Measurements from ENCODE around the gene SLC26A2.

Gene SLC26A2

GRCh38 chr5:149966946-149967345, 6.4 kb downstream of the SLC26A2 start:
- peaks cover 0 to 2% of the 10 kb centered on the region in 2 experiments; a peak in 1 of 3 replicates for H3K36me3 ChIP-seq (ENCODE audit: control insufficient read depth in 2 of 2, insufficient read depth in 1 of 2, low read length in 2 of 2)
- no peak overlapping the region for H3K4me3 ChIP-seq (ENCODE audit: low read depth, low read length)
- no peaks in the 10 kb centered on the region for H3K4me1 ChIP-seq (ENCODE audit: control insufficient read depth, insufficient read depth, low read length)
- TF ChIP-seq ZNF664 (tag by site-specific recombination; IDR thresholded peaks at IDR 0.05) (no peak), PRDM10 (tag by site-specific recombination; IDR thresholded peaks at IDR 0.05) (no peak), HIC1 (tag by site-specific recombination; IDR thresholded peaks at IDR 0.05) (no peak), SCRT1 (tag by site-specific recombination; IDR thresholded peaks at IDR 0.05; ENCODE audit: borderline replicate concordance) (no peak), PRDM2 (tag by site-specific recombination; IDR thresholded peaks at IDR 0.05; ENCODE audit: borderline replicate concordance) (no peak), ZNF488 (tag by site-specific recombination; IDR thresholded peaks at IDR 0.05) (no peak), ZNF830 (tag by site-specific recombination; IDR thresholded peaks at IDR 0.05; ENCODE audit: low read depth) (no peak), ZNF19 (tag by site-specific recombination; IDR thresholded peaks at IDR 0.05; ENCODE audit: low read depth) (no peak)
- H3K9me3 ChIP-seq (ENCODE audit: control insufficient read depth, insufficient read depth, low read depth, low read length) = no peaks in the 10 kb centered on the region
- ChIA-PET CTCF (interaction anchor here (0.6 to 5.5 kb wide), 6 partner anchors 24 to 133 kb away, joined by 3 to 31 read pairs (median 11); no protein-coding TSS in a partner anchor), POLR2A (interaction anchor here (0.5 kb wide), 1 partner anchor 51 kb away, joined by 3 read pairs; no protein-coding TSS in a partner anchor)
- H3K27ac ChIP-seq (ENCODE audit: extremely low read depth, low read depth, low read length) = no peak overlapping the region

GRCh38 chr5:149969181-149969930, 8.8 kb downstream of the SLC26A2 start:
- Histone ChIP-seq H3K27ac (ENCODE audit: extremely low read depth, low read depth, low read length) (no peak overlapping the region), H3K9me3 (ENCODE audit: control insufficient read depth, insufficient read depth, low read depth, low read length) (no peaks in the 10 kb centered on the region), H3K36me3 (ENCODE audit: control insufficient read depth in 2 of 2, insufficient read depth in 1 of 2, low read length in 2 of 2) (no peaks in the 10 kb centered on the region), H3K4me1 (ENCODE audit: control insufficient read depth, insufficient read depth, low read length) (no peaks in the 10 kb centered on the region), H3K4me3 (ENCODE audit: low read depth, low read length) (no peak overlapping the region)
- POLR2A ChIA-PET = interaction anchor here (1.0 kb wide), 1 partner anchor 9 kb away, joined by 4 read pairs; the partner anchor contains the start of gene SLC26A2
- CTCF ChIA-PET = interaction anchor here (0.6 to 5.5 kb wide), 9 partner anchors 8 to 351 kb away, joined by 3 to 31 read pairs (median 4); no protein-coding TSS in a partner anchor
- TF ChIP-seq ZNF777 (tag by site-specific recombination; IDR thresholded peaks at IDR 0.05; ENCODE audit: borderline replicate concordance) = no peak
- TF ChIP-seq ZNF266 (tag by site-specific recombination; IDR thresholded peaks at IDR 0.05; ENCODE audit: low read depth) = no peak
- no peak for TF ChIP-seq ZNF274 (IDR thresholded peaks at IDR 0.05; ENCODE audit: low read length)
- TF ChIP-seq ZNF274 (tag by site-specific recombination; IDR thresholded peaks at IDR 0.05; ENCODE audit: borderline replicate concordance) = no peak
- TF ChIP-seq ZBTB21 (tag by site-specific recombination; IDR thresholded peaks at IDR 0.05) = no peak
- no peak for TF ChIP-seq ZNF624 (tag by site-specific recombination; IDR thresholded peaks at IDR 0.05)
- TF ChIP-seq TSHZ1 (tag by site-specific recombination; IDR thresholded peaks at IDR 0.05; ENCODE audit: borderline replicate concordance) = no peak
- TF ChIP-seq KLF1 (tag by site-specific recombination; IDR thresholded peaks at IDR 0.05) = no peak

Measured in HEK293 (cell line).